K562 (cell line): ENCODE measurements around the gene HK1. TPM values are rescaled to one million over a fixed set of nuclear protein-coding genes. Genes with fewer than 3 reads are reported as not detected.

Experiments
- ATAC-seq: fragments of 200-7000 bp; cut with Tn5 transposase; 3 replicates; pipeline ENCODE4 v1.9.1; 2020; ENCODE audit warnings: moderate library complexity
- BruUV-seq: library from RNA; stranded (reverse); fragments of 400-500 nt; replicated peaks from 2 replicates; lab custom pipeline; 2021; lab: Mats Ljungman, UMichigan
- CTCF ChIA-PET: fragments of 300-600 bp; formaldehyde crosslinking; extraction: SDS; loops from one replicate; lab custom pipeline; 2021; ENCODE audit warnings: low intra/inter-chr PET ratio; lab: Yijun Ruan, JAX
- POLR2A ChIA-PET: fragments of 300-600, 350-650 bp; sonication (Branson Sonifier 250); formaldehyde crosslinking; extraction: SDS; loops from one replicate; lab custom pipeline; 2021; ENCODE audit warnings: antibody characterized with exemption, inconsistent platforms; lab: Yijun Ruan, JAX
- DNase-seq, 4 experiments: peaks; one replicate each; pipeline versions ENCODE4 v3.0.0 to v3.0.0-alpha.2; 2011 to 2018; ENCODE audit warnings: low spot score in 3 of 4, mixed read lengths in 3 of 4; ENCODE audit errors: extremely low read depth in 1 of 4
- FAIRE-seq: peaks from 2 replicates; lab custom pipeline; 2011; peaks lifted over from hg19 to GRCh38; lab: Jason Lieb, UNC
- H2AFZ ChIP-seq: 2 replicates; pipeline ENCODE4 v1.6.0; 2011; ENCODE audit warnings: low read depth, low read length, control low read depth, inconsistent platforms
- H3K27ac ChIP-seq: fragments of 200-600 bp; 3 replicates; pipeline ENCODE4 v1.8.0; 2011; ENCODE audit warnings: low read depth, mild to moderate bottlenecking, control low read depth, inconsistent platforms, low read length, moderate library complexity, mixed read lengths; ENCODE audit errors: extremely low read depth
- H3K27me3 ChIP-seq, 2 experiments: fragments of 300-600 bp in 1 of 2; 2 replicates in 1 of 2; 3 replicates in 1 of 2; pipeline versions ENCODE4 v1.6.0 to v1.8.0; 2011; ENCODE audit warnings: inconsistent platforms in 2 of 2, low read length in 2 of 2, mild to moderate bottlenecking in 1 of 2, mixed read lengths in 1 of 2, moderate library complexity in 1 of 2; ENCODE audit not compliant: control insufficient read depth in 2 of 2, insufficient read depth in 2 of 2
- H3K36me3 ChIP-seq: fragments of 300-600 bp; 3 replicates; pipeline ENCODE4 v1.8.0; 2011; ENCODE audit warnings: mild to moderate bottlenecking, low read length, inconsistent platforms; ENCODE audit not compliant: control insufficient read depth, insufficient read depth
- H3K4me1 ChIP-seq, 2 experiments: fragments of 200-600 bp in 1 of 2; replicated peaks in 1 of 2; 2 replicates in 1 of 2; 3 replicates in 1 of 2; pipeline versions ENCODE4 v1.5.1 to v1.8.0; 2011; ENCODE audit warnings: inconsistent platforms in 2 of 2, low read length in 2 of 2, mild to moderate bottlenecking in 1 of 2, mixed read lengths in 1 of 2, moderate library complexity in 1 of 2; ENCODE audit not compliant: control insufficient read depth in 2 of 2, insufficient read depth in 2 of 2
- H3K4me2 ChIP-seq: 2 replicates; pipeline ENCODE4 v1.6.1; 2011; ENCODE audit warnings: low read length, control low read depth, inconsistent platforms, mixed read lengths; ENCODE audit not compliant: insufficient read depth
- H3K4me3 ChIP-seq: fragments of 200-600 bp; sonication (generic), shearing (Covaris generic); 2 replicates; pipeline ENCODE4 v1.5.1; 2016; ENCODE audit warnings: control low read depth, inconsistent platforms
- H3K79me2 ChIP-seq: fragments of 200-600 bp; 3 replicates; pipeline ENCODE4 v1.8.0; 2011; ENCODE audit warnings: low read length, inconsistent platforms; ENCODE audit not compliant: control insufficient read depth, insufficient read depth
- H3K9ac ChIP-seq, 2 experiments: 2 replicates each; pipeline versions ENCODE4 v1.6.0 to v1.6.1; 2011; ENCODE audit warnings: low read depth in 2 of 2, low read length in 2 of 2, control low read depth in 1 of 2, inconsistent platforms in 1 of 2, mild to moderate bottlenecking in 1 of 2, mixed read lengths in 1 of 2; ENCODE audit not compliant: insufficient read depth in 1 of 2
- H3K9me1 ChIP-seq: one replicate; pipeline ENCODE4 v1.6.0; 2011; ENCODE audit warnings: inconsistent platforms, mild to moderate bottlenecking, low read length, moderate library complexity; ENCODE audit not compliant: control insufficient read depth, insufficient read depth
- H3K9me3 ChIP-seq: replicated peaks from 2 replicates; pipeline ENCODE4 v1.5.1; 2011; ENCODE audit warnings: low read depth, low read length, inconsistent platforms; ENCODE audit not compliant: control insufficient read depth, insufficient read depth
- H4K20me1 ChIP-seq: replicated peaks from 2 replicates; pipeline ENCODE4 v1.6.1; 2011; ENCODE audit warnings: low read length, inconsistent platforms, mixed read lengths; ENCODE audit not compliant: control insufficient read depth, insufficient read depth
- BRD4 ChIP-seq: fragments of 200-600 bp; sonication (generic); IDR thresholded peaks from 2 replicates; pipeline ENCODE4 v1.6.1; 2017; ENCODE audit warnings: inconsistent platforms
- CBX1 ChIP-seq: sonication (generic); IDR thresholded peaks from 2 replicates; pipeline ENCODE4 v1.6.1; 2016; ENCODE audit warnings: antibody characterized with exemption, low read depth, mild to moderate bottlenecking
- CEBPG ChIP-seq, 3 experiments: fragments of 200-800 bp in 1 of 3; sonication (Bioruptor generic) in 1 of 3; sonication (generic) in 1 of 3; formaldehyde crosslinking in 1 of 3; IDR thresholded peaks in 2 of 3; conservative IDR thresholded peaks in 1 of 3; 2 replicates each; pipeline versions ENCODE4 v1.6.1 to v1.8.0; 2016 to 2022; ENCODE audit warnings: missing compliant biosample characterization in 2 of 3, missing genetic modification characterization in 2 of 3, mild to moderate bottlenecking in 1 of 3, missing genetic modification reagents in 1 of 3
- CREM ChIP-seq: IDR thresholded peaks from 2 replicates; pipeline ENCODE4 v1.6.1; 2014; ENCODE audit warnings: antibody characterized with exemption, low read depth
- FOXJ3 ChIP-seq: sonication (generic); formaldehyde crosslinking; IDR thresholded peaks from 2 replicates; pipeline ENCODE4 v1.4.0; 2020; ENCODE audit warnings: mild to moderate bottlenecking, missing genetic modification reagents
- FOXM1 ChIP-seq, 2 experiments: fragments of 450-650 bp in 1 of 2; sonication (generic) in 1 of 2; formaldehyde crosslinking in 1 of 2; IDR thresholded peaks; 2 replicates each; pipeline versions ENCODE4 v1.6.1 to v1.9.0; 2017 to 2022; ENCODE audit warnings: low read depth in 2 of 2, mild to moderate bottlenecking in 2 of 2, missing genetic modification reagents in 1 of 2, moderate library complexity in 1 of 2
- KLF1 ChIP-seq: fragments of 450-650 bp; IDR thresholded peaks from 2 replicates; pipeline ENCODE4 v1.6.1; 2016; ENCODE audit warnings: missing genetic modification characterization, missing compliant biosample characterization
- POLR2B ChIP-seq: fragments of 450-650 bp; IDR thresholded peaks from 2 replicates; pipeline ENCODE4 v1.6.1; 2018; ENCODE audit warnings: low read depth; ENCODE audit not compliant: partially characterized antibody
- PRMT5 ChIP-seq: sonication (generic); formaldehyde crosslinking; IDR thresholded peaks from 2 replicates; pipeline ENCODE4 v1.5.0; 2020; ENCODE audit warnings: missing genetic modification reagents
- PURB ChIP-seq: sonication (generic); formaldehyde crosslinking; IDR thresholded peaks from 2 replicates; pipeline ENCODE4 v1.9.0; 2021; ENCODE audit warnings: low read depth, mild to moderate bottlenecking, missing genetic modification reagents
- ZFP30 ChIP-seq: fragments of 250-450 bp; sonication (Bioruptor Pico); IDR thresholded peaks from 2 replicates; pipeline ENCODE4 v1.8.0; 2022; ENCODE audit warnings: moderate library complexity, mild to moderate bottlenecking, inconsistent platforms, borderline replicate concordance
- ZNF316 ChIP-seq: fragments of 450-650 bp; IDR thresholded peaks from 2 replicates; pipeline ENCODE4 v1.6.1; 2016
- ZNF436 ChIP-seq: fragments of 250-450, 450-650 bp; sonication (Bioruptor Pico); formaldehyde crosslinking; IDR thresholded peaks from 2 replicates; pipeline ENCODE4 v1.7.0; 2020; ENCODE audit warnings: mild to moderate bottlenecking
- whole genome bisulfite sequencing: fragments of 100-300 bp; shearing (Covaris generic); methylation state at CpG from one replicate; pipeline ENCODE4 v1.1.6; 2016; ENCODE audit warnings: low coverage, mixed read lengths; ENCODE audit not compliant: insufficient coverage; ENCODE audit errors: missing lambda C conversion rate; 5-methylcytosine and 5-hydroxymethylcytosine counted together
- in situ Hi-C: fragments of 300-500 bp; cut with MboI; formaldehyde crosslinking; loops from 4 replicates; pipeline ENCODE4 v1.15.0; 2018; ENCODE audit warnings: inconsistent platforms, mixed read lengths
- intact Hi-C: fragments of 100-400 bp; cut with micrococcal nuclease; formaldehyde crosslinking; loops from 2 replicates; pipeline ENCODE4 v1.14.2; 2022
- polyA plus RNA-seq, 8 experiments: library from polyadenylated mRNA; depleted of rRNA in 4 of 8; stranded (reverse) in 5 of 8; unstranded in 3 of 8; fragments of >200 nt; fragmentation: Nextera tagmentation in 2 of 8; fragmentation: Illumina TruSeq in 1 of 8; extraction: Ambion mirVana in 2 of 8; extraction: Trizol in 1 of 8; gene quantifications; 2 replicates each; pipeline versions ENCODE4 v1.2.1 to v1.2.3, GENCODE V29; 2011 to 2014; ENCODE audit warnings: inconsistent platforms in 1 of 8, missing spikeins in 1 of 8
- total RNA-seq, 7 experiments: library from RNA; depleted of rRNA in 6 of 7; stranded (reverse); fragments of >200 nt in 6 of 7; fragmentation: Illumina TruSeq in 2 of 7; extraction: Trizol in 2 of 7; gene quantifications; 2 replicates each; pipeline versions ENCODE4 v1.2.1 to v1.2.3, GENCODE V29; 2011 to 2021; ENCODE audit warnings: low replicate concordance in 1 of 7
- TF ChIP-seq, protein P1 (sequence below): fragments of 250-450 bp; sonication (Bioruptor Pico); IDR thresholded peaks from 2 replicates; pipeline ENCODE4 v1.5.0; 2020; ENCODE audit warnings: mild to moderate bottlenecking, borderline replicate concordance
- TF ChIP-seq, protein P2 (sequence below): fragments of 450-650 bp; formaldehyde crosslinking; IDR thresholded peaks from 2 replicates; pipeline ENCODE4 v1.4.0; 2020; ENCODE audit warnings: mild to moderate bottlenecking, moderate library complexity
- TF ChIP-seq, protein P3 (sequence below), 2 experiments: fragments of 450-650 bp; conservative IDR thresholded peaks; 2 replicates each; pipeline ENCODE4 v1.6.1; 2017; ENCODE audit warnings: mild to moderate bottlenecking in 2 of 2, moderate library complexity in 2 of 2

The HK1 gene
- total and polyA plus RNA-seq, 9 of the 15 experiments (the other 6 are each of a cell fraction or from before 2014, with no cell fraction given) = 29.2 to 444 (median 193) TPM

DNA sequence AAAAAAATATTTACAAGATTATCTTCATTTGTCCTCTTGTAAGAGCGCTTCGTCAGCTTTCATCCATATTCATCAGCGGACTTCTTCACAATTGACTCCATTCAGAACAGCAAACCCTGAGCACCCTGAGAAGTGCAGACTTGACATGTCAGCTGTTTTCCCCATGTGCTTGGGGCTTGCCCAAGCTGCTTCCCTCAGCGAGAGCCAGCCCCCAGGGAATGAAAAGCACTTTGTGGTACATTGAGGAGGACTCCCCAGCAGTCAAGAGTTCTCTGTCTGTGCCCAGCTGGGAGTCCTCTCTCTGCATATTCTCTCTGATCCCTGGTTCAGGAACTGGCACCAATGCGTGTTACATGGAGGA, 35.5 kb upstream of the HK1 start:
- Histone ChIP-seq H3K79me2 (no peaks in the 10 kb centered on the region), H2AFZ (peak overlapping the region; percentile 76), H3K27me3 (no peaks in the 10 kb centered on the region), H3K9me3 (no peaks in the 10 kb centered on the region), H4K20me1 (no peaks in the 10 kb centered on the region), H3K4me1 (peaks cover 16 to 27% of the 10 kb centered on the region in 2 experiments; a peak in 4 of 5 replicates), H3K9me1 (no peaks in the 10 kb centered on the region), H3K36me3 (no peaks in the 10 kb centered on the region), H3K27ac (no peak overlapping the region), H3K4me3 (no peak overlapping the region), H3K4me2 (no peak overlapping the region), H3K9ac (peak overlapping the region in 1 of 2 experiments; percentile 18; a peak in 1 of 4 replicates)
- intact Hi-C loops (no loop called here), in situ Hi-C loops (loop anchor here (25.0 kb wide), 1 partner anchor 394 kb away; the partner anchor contains the start of gene FAM241B)
- ChIA-PET CTCF (no interaction called here), POLR2A (interaction anchor here (0.7 to 2.3 kb wide), 5 partner anchors 9 to 1366 kb away, joined by 3 to 8 read pairs (median 4); no protein-coding TSS in a partner anchor)
- BruUV-seq = no TSS peak
- FAIRE-seq (peak; percentile 54), DNase-seq (no peak), ATAC-seq (peak; percentile 11)
- WGBS = 56% methylated on average over 5 of the region's 5 CpGs
- no peak for TF ChIP-seq BRD4
- TF ChIP-seq ZNF316 = peak; percentile 75
- TF ChIP-seq PURB = no peak
- no peak for TF ChIP-seq FOXM1 (IDR thresholded peaks at IDR 0.05; ENCODE audit: low read depth)
- TF ChIP-seq FOXM1 (CRISPR knock-in tag; IDR thresholded peaks at IDR 0.05; ENCODE audit: low read depth) = no peak
- no peak for TF ChIP-seq FOXJ3
- no peak for TF ChIP-seq CBX1
- TF ChIP-seq, protein P1, sequence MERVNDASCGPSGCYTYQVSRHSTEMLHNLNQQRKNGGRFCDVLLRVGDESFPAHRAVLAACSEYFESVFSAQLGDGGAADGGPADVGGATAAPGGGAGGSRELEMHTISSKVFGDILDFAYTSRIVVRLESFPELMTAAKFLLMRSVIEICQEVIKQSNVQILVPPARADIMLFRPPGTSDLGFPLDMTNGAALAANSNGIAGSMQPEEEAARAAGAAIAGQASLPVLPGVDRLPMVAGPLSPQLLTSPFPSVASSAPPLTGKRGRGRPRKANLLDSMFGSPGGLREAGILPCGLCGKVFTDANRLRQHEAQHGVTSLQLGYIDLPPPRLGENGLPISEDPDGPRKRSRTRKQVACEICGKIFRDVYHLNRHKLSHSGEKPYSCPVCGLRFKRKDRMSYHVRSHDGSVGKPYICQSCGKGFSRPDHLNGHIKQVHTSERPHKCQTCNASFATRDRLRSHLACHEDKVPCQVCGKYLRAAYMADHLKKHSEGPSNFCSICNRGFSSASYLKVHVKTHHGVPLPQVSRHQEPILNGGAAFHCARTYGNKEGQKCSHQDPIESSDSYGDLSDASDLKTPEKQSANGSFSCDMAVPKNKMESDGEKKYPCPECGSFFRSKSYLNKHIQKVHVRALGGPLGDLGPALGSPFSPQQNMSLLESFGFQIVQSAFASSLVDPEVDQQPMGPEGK (CRISPR knock-in tag) = no peak
- TF ChIP-seq POLR2B = no peak
- no peak for TF ChIP-seq ZFP30 (CRISPR knock-in tag)
- TF ChIP-seq, protein P2, sequence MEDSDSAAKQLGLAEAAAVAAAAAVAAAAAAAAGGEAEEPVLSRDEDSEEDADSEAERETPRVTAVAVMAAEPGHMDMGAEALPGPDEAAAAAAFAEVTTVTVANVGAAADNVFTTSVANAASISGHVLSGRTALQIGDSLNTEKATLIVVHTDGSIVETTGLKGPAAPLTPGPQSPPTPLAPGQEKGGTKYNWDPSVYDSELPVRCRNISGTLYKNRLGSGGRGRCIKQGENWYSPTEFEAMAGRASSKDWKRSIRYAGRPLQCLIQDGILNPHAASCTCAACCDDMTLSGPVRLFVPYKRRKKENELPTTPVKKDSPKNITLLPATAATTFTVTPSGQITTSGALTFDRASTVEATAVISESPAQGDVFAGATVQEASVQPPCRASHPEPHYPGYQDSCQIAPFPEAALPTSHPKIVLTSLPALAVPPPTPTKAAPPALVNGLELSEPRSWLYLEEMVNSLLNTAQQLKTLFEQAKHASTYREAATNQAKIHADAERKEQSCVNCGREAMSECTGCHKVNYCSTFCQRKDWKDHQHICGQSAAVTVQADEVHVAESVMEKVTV (CRISPR knock-in tag) = no peak
- no peak for TF ChIP-seq CREM
- TF ChIP-seq, protein P3, sequence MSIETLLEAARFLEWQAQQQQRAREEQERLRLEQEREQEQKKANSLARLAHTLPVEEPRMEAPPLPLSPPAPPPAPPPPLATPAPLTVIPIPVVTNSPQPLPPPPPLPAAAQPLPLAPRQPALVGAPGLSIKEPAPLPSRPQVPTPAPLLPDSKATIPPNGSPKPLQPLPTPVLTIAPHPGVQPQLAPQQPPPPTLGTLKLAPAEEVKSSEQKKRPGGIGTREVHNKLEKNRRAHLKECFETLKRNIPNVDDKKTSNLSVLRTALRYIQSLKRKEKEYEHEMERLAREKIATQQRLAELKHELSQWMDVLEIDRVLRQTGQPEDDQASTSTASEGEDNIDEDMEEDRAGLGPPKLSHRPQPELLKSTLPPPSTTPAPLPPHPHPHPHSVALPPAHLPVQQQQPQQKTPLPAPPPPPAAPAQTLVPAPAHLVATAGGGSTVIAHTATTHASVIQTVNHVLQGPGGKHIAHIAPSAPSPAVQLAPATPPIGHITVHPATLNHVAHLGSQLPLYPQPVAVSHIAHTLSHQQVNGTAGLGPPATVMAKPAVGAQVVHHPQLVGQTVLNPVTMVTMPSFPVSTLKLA (conservative IDR thresholded peaks at IDR 0.05) = 0 out of 4 replicates have a peak, but pooled peaks of 1 of the 2 experiments have one; percentile 21
- no peak for TF ChIP-seq KLF1 (tag)
- no peak for TF ChIP-seq CEBPG (CRISPR knock-in tag; IDR thresholded peaks at IDR 0.05)
- TF ChIP-seq CEBPG (tag; conservative IDR thresholded peaks at IDR 0.05 in 1 of 2, IDR thresholded peaks at IDR 0.05 in 1 of 2) = no peak
- no peak for TF ChIP-seq ZNF436 (CRISPR knock-in tag)
- TF ChIP-seq PRMT5 (CRISPR knock-in tag) = no peak
